ENCODE measurements around the gene SSH2.
"Not testable (repeated sequence)": the region's sequence is repeated elsewhere in the genome, so short reads cannot be mapped to it uniquely, and the experiment has no call there.

SSH2 gene

GRCh38 chr17:29836643-29837042 is 93.4 kb downstream of the SSH2 start:
- DNase-seq (ENCODE audit: low read depth in 2 of 2), result no peak

GRCh38 chr17:29835435-29836351 is 94.3 kb downstream of the SSH2 start:
- no peak for DNase-seq (ENCODE audit: low read depth in 2 of 2)

GRCh38 chr17:29833801-29834200 is 96.2 kb downstream of the SSH2 start:
- no peak for DNase-seq (ENCODE audit: low read depth in 2 of 2)

GRCh38 chr17:29828676-29829284 is 101.2 kb downstream of the SSH2 start:
- DNase-seq (ENCODE audit: low read depth in 2 of 2), result no peak

GRCh38 chr17:29827179-29827578 is 102.8 kb downstream of the SSH2 start:
- DNase-seq (ENCODE audit: low read depth in 2 of 2), result no peak

GRCh38 chr17:29826114-29826692 is 103.8 kb downstream of the SSH2 start:
- DNase-seq (ENCODE audit: low read depth in 2 of 2), result no peak

GRCh38 chr17:29825604-29826003 is 104.4 kb downstream of the SSH2 start:
- DNase-seq (ENCODE audit: low read depth in 2 of 2), result no peak

GRCh38 chr17:29821897-29822296 is 108.1 kb downstream of the SSH2 start:
- DNase-seq (ENCODE audit: low read depth in 2 of 2), result no peak

GRCh38 chr17:29820425-29820824 is 109.6 kb downstream of the SSH2 start:
- no peak for DNase-seq (ENCODE audit: low read depth in 2 of 2)

GRCh38 chr17:29807520-29808361 is 122.3 kb downstream of the SSH2 start:
- DNase-seq (ENCODE audit: low read depth in 2 of 2), result peak; percentile 25 to 28

GRCh38 chr17:29802246-29802645 is 127.8 kb downstream of the SSH2 start:
- DNase-seq (ENCODE audit: low read depth in 2 of 2), result no peak

GRCh38 chr17:29800457-29800856 is 129.6 kb downstream of the SSH2 start:
- no peak for DNase-seq (ENCODE audit: low read depth in 2 of 2)

GRCh38 chr17:29796652-29797051 is 133.4 kb downstream of the SSH2 start:
- no peak for DNase-seq (ENCODE audit: low read depth in 2 of 2)

GRCh38 chr17:29793501-29793900 is 136.5 kb downstream of the SSH2 start:
- DNase-seq (ENCODE audit: low read depth in 2 of 2), result no peak

- DNase-seq (ENCODE audit: low read depth in 2 of 2), result no peak
Observed at GRCh38 chr17:29791336-29792080, 138.5 kb downstream of the SSH2 start.

- no peak for DNase-seq (ENCODE audit: low read depth in 2 of 2)
Observed at GRCh38 chr17:29789196-29790170, 140.5 kb downstream of the SSH2 start.

GRCh38 chr17:29787995-29788394 is 142.0 kb downstream of the SSH2 start:
- DNase-seq (ENCODE audit: low read depth in 2 of 2), result no peak

GRCh38 chr17:29782917-29783316 is 147.1 kb downstream of the SSH2 start:
- DNase-seq (ENCODE audit: low read depth in 2 of 2), result no peak

GRCh38 chr17:29779812-29780190 is 150.2 kb downstream of the SSH2 start:
- not testable (repeated sequence) for DNase-seq (ENCODE audit: low read depth in 2 of 2)
